Breast epithelium (tissue), 3 donors: Measurements from ENCODE around the gene MPPED2.

Source experiments
- CTCF ChIP-seq, 3 donors: fragments of 450-650 bp; IDR thresholded peaks; one replicate each; pipeline ENCODE4 v1.5.1; 2016 to 2017; ENCODE audit warnings: antibody characterized with exemption in 3 of 3, mild to moderate bottlenecking in 3 of 3, moderate library complexity in 3 of 3
- POLR2A ChIP-seq: fragments of 450-650 bp; IDR thresholded peaks from one replicate; pipeline ENCODE4 v1.6.1; 2016; ENCODE audit warnings: antibody characterized with exemption, mild to moderate bottlenecking, moderate library complexity

DNA sequence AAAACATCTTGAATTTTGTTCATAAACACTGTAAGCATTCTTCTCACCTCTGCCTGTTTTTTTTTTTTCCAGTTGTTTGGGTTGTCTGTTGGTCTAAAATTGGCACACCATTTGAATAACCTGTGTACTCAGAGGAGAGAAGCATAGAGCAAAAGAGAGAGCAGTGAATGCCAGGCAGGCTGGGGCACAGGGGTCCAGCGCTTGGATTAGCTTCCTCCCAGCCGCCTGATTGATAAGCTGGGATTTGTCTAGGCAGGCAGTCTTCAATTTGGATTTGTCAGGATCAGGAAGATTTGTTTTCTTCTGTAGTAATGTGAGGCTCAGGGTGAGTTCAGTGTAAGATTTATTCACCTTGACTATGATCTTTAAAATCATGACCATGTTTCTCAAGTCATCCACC, 204.3 kb downstream of the MPPED2 start:
- TF ChIP-seq CTCF (IDR thresholded peaks at IDR 0.05) (no peak), POLR2A (no peak)
